Activated B cell treated with CpG ODN at 0.5 μM for 24 hours (primary cell): Measurements from ENCODE around the gene ASTN2. TPM values are rescaled to one million over a fixed set of nuclear protein-coding genes. Genes with fewer than 3 reads are reported as not detected.

Experiments used
- ATAC-seq: fragments of 200-7000 bp; cut with Tn5 transposase; one replicate; pipeline ENCODE4 v1.10.0; 2021; ENCODE audit warnings: low read depth, mild to moderate bottlenecking, moderate library complexity
- CTCF ChIA-PET: fragments of 350-600 bp; sonication (Branson Sonifier 250); formaldehyde crosslinking; loops from one replicate; lab custom pipeline; 2021; ENCODE audit warnings: antibody characterized with exemption; lab: Charles Lee
- POLR2A ChIA-PET: fragments of 350-600 bp; sonication (Branson Sonifier 250); formaldehyde crosslinking; loops from one replicate; lab custom pipeline; 2021; ENCODE audit warnings: antibody characterized with exemption; lab: Charles Lee
- DNase-seq: peaks from one replicate; pipeline ENCODE4 v3.0.0; 2022
- H3K27ac Mint-ChIP-seq: one replicate; pipeline ENCODE4 v1.8.0; 2020; ENCODE audit warnings: mixed read lengths
- H3K27me3 Mint-ChIP-seq: one replicate; pipeline ENCODE4 v1.8.0; 2021; ENCODE audit warnings: mixed read lengths
- H3K36me3 Mint-ChIP-seq: one replicate; pipeline ENCODE4 v1.8.0; 2021; ENCODE audit warnings: low read depth, mixed read lengths
- H3K4me1 Mint-ChIP-seq: one replicate; pipeline ENCODE4 v1.8.0; 2021; ENCODE audit warnings: mixed read lengths
- H3K4me3 Mint-ChIP-seq: one replicate; pipeline ENCODE4 v1.8.0; 2020; ENCODE audit warnings: mild to moderate bottlenecking, mixed read lengths
- H3K9me3 Mint-ChIP-seq: one replicate; pipeline ENCODE4 v1.8.0; 2020; ENCODE audit warnings: mixed read lengths
- CTCF ChIP-seq: fragments of 200-600 bp; IDR thresholded peaks from one replicate; pipeline ENCODE4 v1.8.0; 2022; ENCODE audit warnings: antibody characterized with exemption, mild to moderate bottlenecking
- intact Hi-C: fragments of 100-400 bp; cut with micrococcal nuclease; formaldehyde crosslinking; loops from one replicate; pipeline ENCODE4 v1.15.1; 2024
- total RNA-seq: library from RNA; stranded (reverse); gene quantifications from 2 replicates; pipeline ENCODE4 v1.2.3, GENCODE V29; 2022

Gene ASTN2
- total RNA-seq, 1 donor from 2014 or later: 2.3 TPM

GRCh38 chr9:116504081-116504480, 910.8 kb downstream of the ASTN2 start:
- ChIA-PET CTCF (no interaction called here), POLR2A (no interaction called here)
- H3K4me1 Mint-ChIP-seq: peaks cover 14% of the 10 kb centered on the region
- no peak for TF ChIP-seq CTCF
- no peaks in the 10 kb centered on the region for H3K36me3 Mint-ChIP-seq
- DNase-seq (no peak), ATAC-seq (no peak)
- H3K9me3 Mint-ChIP-seq: peaks cover 3% of the 10 kb centered on the region
- intact Hi-C loops: no loop called here
- no peak overlapping the region for H3K4me3 Mint-ChIP-seq
- H3K27me3 Mint-ChIP-seq: no peaks in the 10 kb centered on the region
- no peak overlapping the region for H3K27ac Mint-ChIP-seq

GRCh38 chr9:116502746-116503145, 912.1 kb downstream of the ASTN2 start:
- CTCF ChIA-PET: interaction anchor here (0.9 kb wide), 1 partner anchor 8 kb away, joined by 4 read pairs; no protein-coding TSS in a partner anchor
- ATAC-seq: no peak
- H3K9me3 Mint-ChIP-seq: no peaks in the 10 kb centered on the region
- peaks cover 14% of the 10 kb centered on the region for H3K4me1 Mint-ChIP-seq
- no peaks in the 10 kb centered on the region for H3K36me3 Mint-ChIP-seq
- POLR2A ChIA-PET: no interaction called here
- no peak for TF ChIP-seq CTCF
- intact Hi-C loops: no loop called here
- no peak for DNase-seq
- H3K27ac Mint-ChIP-seq: no peak overlapping the region
- no peak overlapping the region for H3K4me3 Mint-ChIP-seq
- H3K27me3 Mint-ChIP-seq: peaks cover 1% of the 10 kb centered on the region

- Mint-ChIP-seq H3K27ac (no peak overlapping the region), H3K27me3 (peaks cover 2% of the 10 kb centered on the region)
- no peak for ATAC-seq
Measured at GRCh38 chr9:116501871-116502270, 913.0 kb downstream of the ASTN2 start.

GRCh38 chr9:116499986-116500871, 914.6 kb downstream of the ASTN2 start:
- H3K36me3 Mint-ChIP-seq: no peaks in the 10 kb centered on the region
- peaks cover 2% of the 10 kb centered on the region for H3K27me3 Mint-ChIP-seq
- H3K4me3 Mint-ChIP-seq: no peak overlapping the region
- peaks cover 7% of the 10 kb centered on the region for H3K4me1 Mint-ChIP-seq
- ATAC-seq (no peak), DNase-seq (no peak)
- no peaks in the 10 kb centered on the region for H3K9me3 Mint-ChIP-seq
- H3K27ac Mint-ChIP-seq: no peak overlapping the region
- ChIA-PET CTCF (no interaction called here), POLR2A (no interaction called here)
- intact Hi-C loops: loop anchor here (5.0 kb wide), 1 partner anchor 908 kb away; no protein-coding TSS in a partner anchor
- TF ChIP-seq CTCF: no peak

More at GRCh38 chr9:116501871-116502270, 913.0 kb downstream of the ASTN2 start:
- intact Hi-C loops: no loop called here
- no peak for DNase-seq
- no peaks in the 10 kb centered on the region for H3K9me3 Mint-ChIP-seq
- POLR2A ChIA-PET: no interaction called here
- CTCF ChIA-PET: no interaction called here
- no peak overlapping the region for H3K4me3 Mint-ChIP-seq
- TF ChIP-seq CTCF: no peak
- no peaks in the 10 kb centered on the region for H3K36me3 Mint-ChIP-seq
- H3K4me1 Mint-ChIP-seq: peaks cover 14% of the 10 kb centered on the region

GRCh38 chr9:116499434-116499833, 915.4 kb downstream of the ASTN2 start:
- H3K36me3 Mint-ChIP-seq: no peaks in the 10 kb centered on the region
- POLR2A ChIA-PET: no interaction called here
- H3K27ac Mint-ChIP-seq: no peak overlapping the region
- no peaks in the 10 kb centered on the region for H3K4me1 Mint-ChIP-seq
- H3K27me3 Mint-ChIP-seq: peaks cover 2% of the 10 kb centered on the region
- H3K4me3 Mint-ChIP-seq: no peak overlapping the region
- intact Hi-C loops: loop anchor here (5.0 kb wide), 1 partner anchor 907 kb away; no protein-coding TSS in a partner anchor
- no peak for DNase-seq
- TF ChIP-seq CTCF: no peak
- no peaks in the 10 kb centered on the region for H3K9me3 Mint-ChIP-seq
- no peak for ATAC-seq
- CTCF ChIA-PET: interaction anchor here (1.4 kb wide), 1 partner anchor 10 kb away, joined by 4 read pairs; no protein-coding TSS in a partner anchor
